Neural progenitor cell (in vitro differentiated cells): ENCODE results near the gene TGM4. TPM values are rescaled to one million over a fixed set of nuclear protein-coding genes. Genes with fewer than 3 reads are reported as not detected.

Experiments used
- DNase-seq: peaks from one replicate; pipeline ENCODE4 v3.0.0-alpha.2; 2016; ENCODE audit warnings: low spot score
- H2AFZ ChIP-seq: fragments of 200-600 bp; sonication (generic); replicated peaks from 2 replicates; pipeline ENCODE4 v1.6.1; 2016; ENCODE audit warnings: antibody characterized with exemption
- H3F3A ChIP-seq: fragments of 200-600 bp; sonication (generic); 2 replicates; pipeline ENCODE4 v1.6.1; 2016; ENCODE audit warnings: antibody characterized with exemption, low read depth
- H3K27ac ChIP-seq: fragments of 200-600 bp; sonication (generic); 2 replicates; pipeline ENCODE4 v1.5.1; 2016; ENCODE audit warnings: mild to moderate bottlenecking
- H3K27me3 ChIP-seq: fragments of 200-600 bp; sonication (generic); 2 replicates; pipeline ENCODE4 v1.6.1; 2016; ENCODE audit warnings: mild to moderate bottlenecking, moderate library complexity
- H3K36me3 ChIP-seq: fragments of 200-600 bp; sonication (generic); 2 replicates; pipeline ENCODE4 v1.5.1; 2016
- H3K4me1 ChIP-seq: fragments of 200-600 bp; sonication (generic); 2 replicates; pipeline ENCODE4 v1.6.1; 2016; ENCODE audit warnings: mixed run types
- H3K4me2 ChIP-seq: fragments of 200-600 bp; sonication (generic); 2 replicates; pipeline ENCODE4 v1.6.1; 2016
- H3K4me3 ChIP-seq: fragments of 200-600 bp; sonication (generic); 2 replicates; pipeline ENCODE4 v1.5.1; 2016
- H3K79me2 ChIP-seq: fragments of 200-600 bp; sonication (generic); 2 replicates; pipeline ENCODE4 v1.6.1; 2016; ENCODE audit warnings: low read depth
- H3K9ac ChIP-seq: fragments of 200-600 bp; sonication (generic); 2 replicates; pipeline ENCODE4 v1.6.1; 2016
- H3K9me3 ChIP-seq: fragments of 200-600 bp; sonication (generic); 2 replicates; pipeline ENCODE4 v1.5.1; 2016; ENCODE audit warnings: low read depth
- H4K20me1 ChIP-seq: fragments of 200-600 bp; sonication (generic); 2 replicates; pipeline ENCODE4 v1.6.1; 2016; ENCODE audit warnings: low read depth
- H3K27ac Mint-ChIP-seq: 3 replicates; pipeline ENCODE4 v1.8.0; 2021; ENCODE audit warnings: mixed read lengths
- H3K27me3 Mint-ChIP-seq: 2 replicates; pipeline ENCODE4 v1.8.0; 2022; ENCODE audit warnings: low read depth, mild to moderate bottlenecking, inconsistent platforms, moderate library complexity, mixed read lengths; ENCODE audit not compliant: insufficient read depth
- H3K36me3 Mint-ChIP-seq: 3 replicates; pipeline ENCODE4 v1.8.0; 2021; ENCODE audit warnings: mixed read lengths
- H3K4me1 Mint-ChIP-seq: 3 replicates; pipeline ENCODE4 v1.8.0; 2021; ENCODE audit warnings: mixed read lengths
- H3K4me3 Mint-ChIP-seq: 3 replicates; pipeline ENCODE4 v1.8.0; 2021; ENCODE audit warnings: mild to moderate bottlenecking, moderate library complexity, mixed read lengths
- H3K9me3 Mint-ChIP-seq: 3 replicates; pipeline ENCODE4 v1.8.0; 2020; ENCODE audit warnings: mixed read lengths
- EZH2 ChIP-seq: fragments of 200-600 bp; sonication (generic); IDR thresholded peaks from 2 replicates; pipeline ENCODE4 v1.6.1; 2017; ENCODE audit warnings: antibody characterized with exemption, mild to moderate bottlenecking, moderate library complexity
- EZH2phosphoT487 ChIP-seq: fragments of 200-600 bp; sonication (generic); IDR thresholded peaks from 2 replicates; pipeline ENCODE4 v1.6.1; 2017; ENCODE audit warnings: antibody characterized with exemption
- total RNA-seq: library from RNA; depleted of rRNA; stranded (reverse); fragments of >200 nt; gene quantifications from 2 replicates; pipeline ENCODE4 v1.2.3, GENCODE V29; 2015; ENCODE audit warnings: low replicate concordance
- TF ChIP-seq, protein P1 (sequence below): fragments of 200-600 bp; sonication (generic); IDR thresholded peaks from 2 replicates; pipeline ENCODE4 v1.5.1; 2017; ENCODE audit warnings: antibody characterized with exemption, mild to moderate bottlenecking

TGM4 gene
- total RNA-seq, 1 donor from 2014 or later: 0.04 TPM

DNA sequence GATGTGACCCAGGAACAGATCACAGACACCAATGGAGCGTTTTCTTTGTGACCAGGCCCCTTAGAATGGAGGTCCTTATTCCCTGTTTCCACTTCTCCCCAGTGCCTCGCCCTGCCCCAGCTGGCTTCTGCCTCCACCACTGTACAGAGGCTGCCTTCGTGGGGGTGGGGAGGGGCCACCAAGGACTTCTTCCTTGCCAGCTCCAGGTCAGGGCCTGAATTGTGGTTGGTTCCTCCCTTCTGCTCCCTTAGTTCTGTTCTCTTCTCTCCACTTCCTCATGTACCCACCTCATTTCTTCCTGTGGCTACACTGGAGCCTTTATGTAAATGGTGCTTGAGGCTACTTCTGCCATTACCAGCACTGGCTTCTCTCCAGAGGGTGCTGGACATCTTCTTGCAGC is 16.4 kb downstream of the TGM4 start:
- no peak for DNase-seq
- Histone ChIP-seq H2AFZ (no peak overlapping the region), H3K4me1 (no peaks in the 10 kb centered on the region), H3F3A (no peaks in the 10 kb centered on the region), H3K9ac (no peak overlapping the region), H3K4me2 (no peak overlapping the region), H3K79me2 (no peaks in the 10 kb centered on the region), H3K27me3 (no peaks in the 10 kb centered on the region), H3K27ac (no peak overlapping the region), H3K9me3 (no peaks in the 10 kb centered on the region), H4K20me1 (no peaks in the 10 kb centered on the region), H3K4me3 (no peak overlapping the region), H3K36me3 (no peaks in the 10 kb centered on the region)
- Mint-ChIP-seq H3K4me3 (no peak overlapping the region), H3K27ac (no peak overlapping the region), H3K9me3 (no peaks in the 10 kb centered on the region), H3K36me3 (no peaks in the 10 kb centered on the region), H3K27me3 (peaks cover 4% of the 10 kb centered on the region), H3K4me1 (no peaks in the 10 kb centered on the region)
- TF ChIP-seq EZH2 (no peak), EZH2phosphoT487 (no peak)
- TF ChIP-seq, protein P1, sequence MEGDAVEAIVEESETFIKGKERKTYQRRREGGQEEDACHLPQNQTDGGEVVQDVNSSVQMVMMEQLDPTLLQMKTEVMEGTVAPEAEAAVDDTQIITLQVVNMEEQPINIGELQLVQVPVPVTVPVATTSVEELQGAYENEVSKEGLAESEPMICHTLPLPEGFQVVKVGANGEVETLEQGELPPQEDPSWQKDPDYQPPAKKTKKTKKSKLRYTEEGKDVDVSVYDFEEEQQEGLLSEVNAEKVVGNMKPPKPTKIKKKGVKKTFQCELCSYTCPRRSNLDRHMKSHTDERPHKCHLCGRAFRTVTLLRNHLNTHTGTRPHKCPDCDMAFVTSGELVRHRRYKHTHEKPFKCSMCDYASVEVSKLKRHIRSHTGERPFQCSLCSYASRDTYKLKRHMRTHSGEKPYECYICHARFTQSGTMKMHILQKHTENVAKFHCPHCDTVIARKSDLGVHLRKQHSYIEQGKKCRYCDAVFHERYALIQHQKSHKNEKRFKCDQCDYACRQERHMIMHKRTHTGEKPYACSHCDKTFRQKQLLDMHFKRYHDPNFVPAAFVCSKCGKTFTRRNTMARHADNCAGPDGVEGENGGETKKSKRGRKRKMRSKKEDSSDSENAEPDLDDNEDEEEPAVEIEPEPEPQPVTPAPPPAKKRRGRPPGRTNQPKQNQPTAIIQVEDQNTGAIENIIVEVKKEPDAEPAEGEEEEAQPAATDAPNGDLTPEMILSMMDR: no peak

DNA sequence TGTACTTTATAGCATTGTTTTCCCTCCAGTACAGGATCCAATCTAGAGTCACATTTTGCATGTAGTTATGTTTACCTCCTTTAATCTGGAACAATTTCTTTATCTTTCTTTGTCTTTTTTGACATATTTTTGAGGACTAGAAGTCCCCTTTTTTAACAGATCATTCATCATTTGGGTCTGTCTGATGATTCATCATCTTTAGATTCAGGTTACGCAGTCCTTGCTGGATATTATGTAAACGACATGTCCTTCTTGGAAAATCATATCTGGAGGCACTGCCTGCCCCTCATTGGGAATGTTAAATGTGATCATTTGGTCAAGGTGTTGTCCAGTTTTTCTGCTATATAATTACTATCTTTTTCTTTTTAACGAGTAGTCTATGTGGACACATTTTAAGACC is 18.3 kb downstream of the TGM4 start:
- Histone ChIP-seq H3K27me3 (no peaks in the 10 kb centered on the region), H3K9ac (no peak overlapping the region), H3K4me3 (no peak overlapping the region), H3K79me2 (no peaks in the 10 kb centered on the region), H3K4me2 (no peak overlapping the region), H3K27ac (no peak overlapping the region), H3F3A (no peaks in the 10 kb centered on the region), H3K4me1 (no peaks in the 10 kb centered on the region), H2AFZ (no peak overlapping the region), H3K36me3 (no peaks in the 10 kb centered on the region), H3K9me3 (no peaks in the 10 kb centered on the region), H4K20me1 (no peaks in the 10 kb centered on the region)
- Mint-ChIP-seq H3K4me3 (no peak overlapping the region), H3K27me3 (peaks cover 4% of the 10 kb centered on the region), H3K36me3 (no peaks in the 10 kb centered on the region), H3K9me3 (no peaks in the 10 kb centered on the region), H3K27ac (no peak overlapping the region), H3K4me1 (no peaks in the 10 kb centered on the region)
- DNase-seq: no peak
- TF ChIP-seq EZH2phosphoT487: no peak
- no peak for TF ChIP-seq EZH2
- TF ChIP-seq, protein P1: no peak

DNA sequence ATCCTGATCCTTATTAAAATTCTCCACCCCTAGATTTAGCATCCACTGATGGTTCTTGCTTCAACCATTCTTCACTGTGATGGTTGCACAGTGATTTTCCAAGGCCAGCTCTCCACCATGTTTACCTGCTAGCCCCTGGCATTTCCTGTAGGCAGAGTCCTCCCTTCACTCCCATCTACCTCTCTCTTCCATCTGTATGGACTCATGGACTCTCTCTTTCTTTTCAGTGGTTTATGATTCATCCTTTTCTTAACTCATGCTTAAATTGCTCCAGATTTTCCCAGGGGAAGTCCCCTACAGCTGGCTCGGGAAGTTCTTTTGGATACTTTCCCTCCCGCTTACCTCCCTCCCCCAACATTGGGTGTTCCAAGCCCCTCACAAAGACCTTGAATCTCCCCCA is 18.7 kb downstream of the TGM4 start:
- Histone ChIP-seq H4K20me1 (no peaks in the 10 kb centered on the region), H3K79me2 (no peaks in the 10 kb centered on the region), H3K4me2 (no peak overlapping the region), H2AFZ (no peak overlapping the region), H3K9ac (no peak overlapping the region), H3K9me3 (no peaks in the 10 kb centered on the region), H3K36me3 (no peaks in the 10 kb centered on the region), H3K4me1 (no peaks in the 10 kb centered on the region), H3F3A (no peaks in the 10 kb centered on the region), H3K4me3 (no peak overlapping the region), H3K27me3 (no peaks in the 10 kb centered on the region), H3K27ac (no peak overlapping the region)
- no peak overlapping the region for H3K4me3 Mint-ChIP-seq
- H3K27ac Mint-ChIP-seq: no peak overlapping the region
- H3K27me3 Mint-ChIP-seq: peaks cover 4% of the 10 kb centered on the region
- H3K9me3 Mint-ChIP-seq: no peaks in the 10 kb centered on the region
- H3K4me1 Mint-ChIP-seq: no peaks in the 10 kb centered on the region
- TF ChIP-seq EZH2 (no peak), EZH2phosphoT487 (no peak)
- no peak for DNase-seq
- no peaks in the 10 kb centered on the region for H3K36me3 Mint-ChIP-seq

GRCh38 chr3:44894485-44894884 is 20.1 kb downstream of the TGM4 start:
- no peaks in the 10 kb centered on the region for H3K9me3 ChIP-seq
- Mint-ChIP-seq H3K27ac (no peak overlapping the region), H3K27me3 (peaks cover 4% of the 10 kb centered on the region), H3K9me3 (no peaks in the 10 kb centered on the region), H3K4me1 (peaks cover 7% of the 10 kb centered on the region), H3K4me3 (no peak overlapping the region), H3K36me3 (no peaks in the 10 kb centered on the region)
- no peaks in the 10 kb centered on the region for H3F3A ChIP-seq
- no peak overlapping the region for H3K9ac ChIP-seq
- H3K79me2 ChIP-seq: no peaks in the 10 kb centered on the region
- H4K20me1 ChIP-seq: no peaks in the 10 kb centered on the region
- H3K4me3 ChIP-seq: no peak overlapping the region
- no peak for DNase-seq
- H3K27ac ChIP-seq: no peak overlapping the region
- no peaks in the 10 kb centered on the region for H3K27me3 ChIP-seq
- H3K4me1 ChIP-seq: peaks cover 12% of the 10 kb centered on the region
- H3K36me3 ChIP-seq: no peaks in the 10 kb centered on the region
- H3K4me2 ChIP-seq: no peak overlapping the region
- H2AFZ ChIP-seq: no peak overlapping the region
- TF ChIP-seq EZH2 (no peak), EZH2phosphoT487 (no peak)
- TF ChIP-seq, protein P1: no peak
